A549 (cell line): ENCODE data around the gene PKD2L1.
A peak's percentile ranks its signal among the peaks of the same experiment; 100 is the strongest.

Experiments
- ATOH8 ChIP-seq: fragments of 250-450 bp; sonication (Bioruptor Pico); IDR thresholded peaks from 2 replicates; pipeline ENCODE4 v1.5.0; 2020; ENCODE audit warnings: low read depth, mild to moderate bottlenecking, moderate library complexity
- CTCF ChIP-seq: fragments of >200 bp; sonication (Bioruptor Twin); formaldehyde crosslinking; IDR thresholded peaks from 3 replicates; pipeline ENCODE4 v1.5.1; 2016
- EP300 ChIP-seq, 2 experiments: fragments of >200 bp; sonication (Bioruptor Twin); formaldehyde crosslinking; IDR thresholded peaks; 2 replicates in 1 of 2; 3 replicates in 1 of 2; pipeline ENCODE4 v1.6.1; 2016 to 2017
- FOSL2 ChIP-seq, 2 experiments: fragments of 450-650 bp in 1 of 2; fragments of >200 bp in 1 of 2; sonication (Bioruptor Twin) in 1 of 2; formaldehyde crosslinking; IDR thresholded peaks; 2 replicates each; pipeline versions ENCODE4 v1.5.0 to v1.6.1; 2016 to 2020; ENCODE audit warnings: mild to moderate bottlenecking in 1 of 2, moderate library complexity in 1 of 2
- HOXA7 ChIP-seq: fragments of 250-450 bp; sonication (Bioruptor Pico); IDR thresholded peaks from 2 replicates; pipeline ENCODE4 v1.5.0; 2020; ENCODE audit warnings: mild to moderate bottlenecking, moderate library complexity
- MAZ ChIP-seq: fragments of 150-350 bp; IDR thresholded peaks from 2 replicates; pipeline ENCODE4 v1.6.1; 2014; ENCODE audit warnings: antibody characterized with exemption, low read depth, low read length, borderline replicate concordance
- NR3C1 ChIP-seq: fragments of >200 bp; sonication (Bioruptor Twin); formaldehyde crosslinking; IDR thresholded peaks from 3 replicates; pipeline ENCODE4 v1.6.1; 2017
- POLR2A ChIP-seq: IDR thresholded peaks from 2 replicates; pipeline ENCODE4 v1.6.1; 2012; ENCODE audit warnings: mild to moderate bottlenecking, low read length
- RAD21 ChIP-seq, 2 experiments: fragments of >200 bp in 1 of 2; sonication (Bioruptor Twin) in 1 of 2; formaldehyde crosslinking in 1 of 2; IDR thresholded peaks in 1 of 2; conservative IDR thresholded peaks in 1 of 2; 2 replicates in 1 of 2; 3 replicates in 1 of 2; pipeline ENCODE4 v1.6.1; 2012 to 2018; ENCODE audit warnings: inconsistent platforms in 1 of 2
- SMC3 ChIP-seq: fragments of >200 bp; sonication (Bioruptor Twin); formaldehyde crosslinking; IDR thresholded peaks from 3 replicates; pipeline ENCODE4 v1.6.1; 2018; ENCODE audit warnings: inconsistent platforms

GRCh38 chr10:100341953-100342626 lies 12.1 kb upstream of the PKD2L1 start:
- no peak for TF ChIP-seq HOXA7 (CRISPR knock-in tag)
- TF ChIP-seq CTCF: peak; percentile 79
- no peak for TF ChIP-seq POLR2A
- TF ChIP-seq ATOH8 (CRISPR knock-in tag): no peak
- no peak for TF ChIP-seq NR3C1
- TF ChIP-seq SMC3: peak; percentile 95
- no peak for TF ChIP-seq EP300 (IDR thresholded peaks at IDR 0.05)
- TF ChIP-seq RAD21 (conservative IDR thresholded peaks at IDR 0.05 in 1 of 2, IDR thresholded peaks at IDR 0.05 in 1 of 2): peak; percentile 92 to 94
- TF ChIP-seq FOSL2 (IDR thresholded peaks at IDR 0.05): no peak
- TF ChIP-seq FOSL2 (CRISPR knock-in tag; IDR thresholded peaks at IDR 0.05): no peak
- no peak for TF ChIP-seq MAZ
